Measurements from ENCODE around the gene CD7.
"Not testable (repeated sequence)": the region's sequence is repeated elsewhere in the genome, so short reads cannot be mapped to it uniquely, and the experiment has no call there.

The CD7 gene

DNA sequence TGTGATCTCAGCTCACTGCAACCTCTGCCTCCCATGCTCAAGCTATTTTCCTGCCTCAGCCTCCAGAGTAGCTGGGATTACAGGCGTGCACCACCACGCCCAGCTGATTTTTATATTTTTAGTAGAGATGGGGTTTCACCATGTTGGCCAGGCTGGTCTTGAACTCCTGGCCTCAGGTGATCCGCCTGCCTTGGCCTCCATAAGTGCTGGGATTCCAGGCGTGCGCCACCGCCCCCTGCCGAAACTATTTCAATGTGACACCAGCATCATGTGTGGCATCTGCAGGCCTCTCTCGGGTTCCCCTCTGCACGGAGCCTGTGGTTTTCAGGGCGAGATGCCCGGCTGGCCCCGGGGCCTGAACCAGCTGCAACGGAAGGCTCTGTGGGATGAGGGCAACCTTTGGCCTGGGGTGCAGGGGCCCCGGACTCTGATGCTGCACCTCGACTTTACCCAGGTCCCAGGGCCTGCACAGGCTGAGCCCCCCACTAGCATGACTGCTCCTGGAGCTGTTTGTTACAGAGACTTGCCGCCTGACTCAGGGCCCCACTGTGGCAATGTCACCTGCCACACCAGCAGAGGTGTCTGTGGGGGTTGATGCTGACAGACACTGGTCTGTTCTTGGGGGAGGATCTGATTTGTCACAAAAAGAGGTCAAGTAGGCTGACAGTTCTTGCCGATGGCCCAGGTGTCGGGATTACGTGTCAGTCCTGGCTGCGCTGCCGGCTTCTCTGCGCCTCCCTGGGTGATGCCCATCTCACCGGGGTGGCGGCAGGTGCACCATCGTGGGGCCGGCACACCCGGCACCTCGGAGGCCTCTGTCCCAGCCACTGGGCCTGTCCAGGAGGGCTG, 33.0 kb upstream of the CD7 start:
- Histone ChIP-seq H3K27me3 (ENCODE audit: low read depth, low read length) (peaks cover 8% of the 10 kb centered on the region), H3K79me2 (ENCODE audit: low read length) (no peaks in the 10 kb centered on the region), H3K9ac (ENCODE audit: low read length) (no peak overlapping the region), H3K27ac (ENCODE audit: low read length) (peak overlapping the region; percentile 22; the same call in 1 of the 2 replicates), H3K36me3 (replicated peaks; ENCODE audit: low read depth, low read length) (no peaks in the 10 kb centered on the region), H2AFZ (ENCODE audit: low read depth, low read length) (no peak overlapping the region), H3K4me2 (ENCODE audit: low read length) (peak overlapping the region; percentile 39), H3K9me3 (ENCODE audit: insufficient read depth, low read length) (no peaks in the 10 kb centered on the region), H3K4me3 (ENCODE audit: low read length) (0 out of 2 replicates have a peak overlapping the region, but pooled peaks have one; percentile 6), H4K20me1 (ENCODE audit: insufficient read depth, low read length) (no peaks in the 10 kb centered on the region), H3K4me1 (ENCODE audit: low read length) (peaks cover 34% of the 10 kb centered on the region)
- TF ChIP-seq, protein P1, sequence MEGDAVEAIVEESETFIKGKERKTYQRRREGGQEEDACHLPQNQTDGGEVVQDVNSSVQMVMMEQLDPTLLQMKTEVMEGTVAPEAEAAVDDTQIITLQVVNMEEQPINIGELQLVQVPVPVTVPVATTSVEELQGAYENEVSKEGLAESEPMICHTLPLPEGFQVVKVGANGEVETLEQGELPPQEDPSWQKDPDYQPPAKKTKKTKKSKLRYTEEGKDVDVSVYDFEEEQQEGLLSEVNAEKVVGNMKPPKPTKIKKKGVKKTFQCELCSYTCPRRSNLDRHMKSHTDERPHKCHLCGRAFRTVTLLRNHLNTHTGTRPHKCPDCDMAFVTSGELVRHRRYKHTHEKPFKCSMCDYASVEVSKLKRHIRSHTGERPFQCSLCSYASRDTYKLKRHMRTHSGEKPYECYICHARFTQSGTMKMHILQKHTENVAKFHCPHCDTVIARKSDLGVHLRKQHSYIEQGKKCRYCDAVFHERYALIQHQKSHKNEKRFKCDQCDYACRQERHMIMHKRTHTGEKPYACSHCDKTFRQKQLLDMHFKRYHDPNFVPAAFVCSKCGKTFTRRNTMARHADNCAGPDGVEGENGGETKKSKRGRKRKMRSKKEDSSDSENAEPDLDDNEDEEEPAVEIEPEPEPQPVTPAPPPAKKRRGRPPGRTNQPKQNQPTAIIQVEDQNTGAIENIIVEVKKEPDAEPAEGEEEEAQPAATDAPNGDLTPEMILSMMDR (IDR thresholded peaks at IDR 0.05; ENCODE audit: low read depth, low read length) = peak; percentile 35
- no peak for TF ChIP-seq EZH2phosphoT487 (IDR thresholded peaks at IDR 0.05; ENCODE audit: low read depth)

- no peak overlapping the region for H3K4me2 ChIP-seq (ENCODE audit: low read length)
- no peak overlapping the region for H3K4me3 ChIP-seq (ENCODE audit: low read length)
- no peak overlapping the region for H3K27ac ChIP-seq (ENCODE audit: low read length)
- peaks cover 8% of the 10 kb centered on the region for H3K27me3 ChIP-seq (ENCODE audit: low read depth, low read length)
- H4K20me1 ChIP-seq (ENCODE audit: insufficient read depth, low read length) = no peaks in the 10 kb centered on the region
- H2AFZ ChIP-seq (ENCODE audit: low read depth, low read length) = no peak overlapping the region
- H3K9ac ChIP-seq (ENCODE audit: low read length) = no peak overlapping the region
- TF ChIP-seq, protein P1 (IDR thresholded peaks at IDR 0.05; ENCODE audit: low read depth, low read length) = no peak
- no peak for TF ChIP-seq EZH2phosphoT487 (IDR thresholded peaks at IDR 0.05; ENCODE audit: low read depth)
- H3K36me3 ChIP-seq (replicated peaks; ENCODE audit: low read depth, low read length) = no peaks in the 10 kb centered on the region
- H3K4me1 ChIP-seq (ENCODE audit: low read length) = peaks cover 34% of the 10 kb centered on the region
- H3K79me2 ChIP-seq (ENCODE audit: low read length) = no peaks in the 10 kb centered on the region
- H3K9me3 ChIP-seq (ENCODE audit: insufficient read depth, low read length) = no peaks in the 10 kb centered on the region
Measured at GRCh38 chr17:82349287-82349701, 31.9 kb upstream of the CD7 start.

DNA sequence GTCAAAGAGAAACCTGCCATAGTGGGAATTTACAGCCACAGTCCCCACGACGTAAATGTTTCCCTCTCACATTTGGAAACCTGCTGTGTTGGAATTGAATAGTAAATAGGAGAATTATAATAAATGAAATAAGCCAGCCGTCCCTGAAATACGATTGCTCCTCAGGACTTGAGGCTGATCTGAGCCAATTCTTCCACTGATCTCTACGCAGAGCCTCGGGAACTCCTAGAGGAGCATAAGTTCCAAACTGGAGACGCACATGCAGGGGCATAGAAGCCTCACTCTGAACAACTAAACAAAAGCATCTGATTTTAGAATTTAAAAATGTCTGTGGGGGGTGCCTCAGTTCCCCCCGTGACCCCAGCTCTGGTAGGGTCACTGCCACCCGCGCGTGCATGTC, 31.5 kb upstream of the CD7 start:
- Histone ChIP-seq H4K20me1 (ENCODE audit: insufficient read depth, low read length) (no peaks in the 10 kb centered on the region), H3K36me3 (replicated peaks; ENCODE audit: low read depth, low read length) (no peaks in the 10 kb centered on the region), H3K9me3 (ENCODE audit: insufficient read depth, low read length) (no peaks in the 10 kb centered on the region), H3K27me3 (ENCODE audit: low read depth, low read length) (peaks cover 8% of the 10 kb centered on the region), H2AFZ (ENCODE audit: low read depth, low read length) (no peak overlapping the region), H3K79me2 (ENCODE audit: low read length) (no peaks in the 10 kb centered on the region), H3K9ac (ENCODE audit: low read length) (no peak overlapping the region), H3K4me2 (ENCODE audit: low read length) (no peak overlapping the region), H3K27ac (ENCODE audit: low read length) (no peak overlapping the region), H3K4me3 (ENCODE audit: low read length) (no peak overlapping the region), H3K4me1 (ENCODE audit: low read length) (peaks cover 34% of the 10 kb centered on the region)
- TF ChIP-seq, protein P1 (IDR thresholded peaks at IDR 0.05; ENCODE audit: low read depth, low read length) = no peak
- no peak for TF ChIP-seq EZH2phosphoT487 (IDR thresholded peaks at IDR 0.05; ENCODE audit: low read depth)

DNA sequence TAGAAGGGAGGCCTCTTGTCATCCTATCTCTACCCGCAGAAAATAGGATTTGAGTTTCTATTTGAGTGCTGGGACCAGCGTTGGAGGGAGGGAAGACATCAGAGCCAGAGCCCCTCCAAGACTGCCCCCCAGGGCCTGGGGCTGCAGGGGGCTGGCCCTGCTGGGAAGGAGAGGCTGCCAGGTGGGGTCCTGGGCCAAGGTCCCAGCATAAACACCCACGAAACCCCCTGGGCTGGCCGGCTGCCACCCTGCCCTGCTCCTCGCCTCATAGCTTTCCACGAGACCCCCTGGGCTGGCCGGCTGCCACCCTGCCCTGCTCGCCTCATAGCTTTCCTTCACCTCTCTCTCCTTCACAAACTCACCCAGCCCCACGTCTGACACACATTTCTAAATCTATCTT, 31.0 kb upstream of the CD7 start:
- Histone ChIP-seq H3K9ac (ENCODE audit: low read length) (no peak overlapping the region), H3K27ac (ENCODE audit: low read length) (no peak overlapping the region), H3K4me3 (ENCODE audit: low read length) (no peak overlapping the region), H3K27me3 (ENCODE audit: low read depth, low read length) (peaks cover 8% of the 10 kb centered on the region), H3K4me1 (ENCODE audit: low read length) (peaks cover 30% of the 10 kb centered on the region), H3K4me2 (ENCODE audit: low read length) (no peak overlapping the region), H2AFZ (ENCODE audit: low read depth, low read length) (no peak overlapping the region), H4K20me1 (ENCODE audit: insufficient read depth, low read length) (no peaks in the 10 kb centered on the region), H3K36me3 (replicated peaks; ENCODE audit: low read depth, low read length) (no peaks in the 10 kb centered on the region), H3K79me2 (ENCODE audit: low read length) (no peaks in the 10 kb centered on the region), H3K9me3 (ENCODE audit: insufficient read depth, low read length) (no peaks in the 10 kb centered on the region)
- TF ChIP-seq EZH2phosphoT487 (IDR thresholded peaks at IDR 0.05; ENCODE audit: low read depth) = no peak
- TF ChIP-seq, protein P1 (IDR thresholded peaks at IDR 0.05; ENCODE audit: low read depth, low read length) = no peak

DNA sequence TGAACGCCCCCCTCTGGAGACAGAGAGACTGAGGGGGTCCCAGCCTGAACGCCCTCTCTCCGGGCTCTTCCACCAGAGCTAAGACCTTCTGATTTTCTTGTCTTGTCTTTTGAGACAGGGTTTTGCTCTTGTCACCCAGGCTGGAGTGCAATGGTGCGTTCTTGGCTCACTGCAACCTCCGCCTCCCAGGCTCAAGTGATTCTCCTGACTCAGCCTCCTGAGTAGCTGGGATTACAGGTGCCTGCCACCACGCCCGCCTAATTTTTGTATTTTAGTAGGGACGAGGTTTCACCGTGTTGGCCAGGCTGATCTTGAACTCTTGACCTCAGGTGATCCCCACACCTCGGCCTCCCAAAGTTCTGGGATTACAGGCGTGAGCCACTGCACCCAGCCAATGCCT, 30.6 kb upstream of the CD7 start:
- H3K36me3 ChIP-seq (replicated peaks; ENCODE audit: low read depth, low read length); H3K27ac ChIP-seq (ENCODE audit: low read length); H3K9ac ChIP-seq (ENCODE audit: low read length); H3K27me3 ChIP-seq (ENCODE audit: low read depth, low read length); H3K79me2 ChIP-seq (ENCODE audit: low read length); H3K9me3 ChIP-seq (ENCODE audit: insufficient read depth, low read length); H2AFZ ChIP-seq (ENCODE audit: low read depth, low read length); H4K20me1 ChIP-seq (ENCODE audit: insufficient read depth, low read length); H3K4me3 ChIP-seq (ENCODE audit: low read length); H3K4me2 ChIP-seq (ENCODE audit: low read length): not testable (repeated sequence)
- H3K4me1 ChIP-seq (ENCODE audit: low read length) = peaks cover 26% of the 10 kb centered on the region
